NCI-H345 (cell line): Measurements from ENCODE around the gene WHRN.
A peak's percentile ranks its signal among the peaks of the same experiment; 100 is the strongest.

Experiments
- DNase-seq: peaks from one replicate; lab custom pipeline; 2025; lab: John Stamatoyannopoulos, UW

The WHRN gene

DNA sequence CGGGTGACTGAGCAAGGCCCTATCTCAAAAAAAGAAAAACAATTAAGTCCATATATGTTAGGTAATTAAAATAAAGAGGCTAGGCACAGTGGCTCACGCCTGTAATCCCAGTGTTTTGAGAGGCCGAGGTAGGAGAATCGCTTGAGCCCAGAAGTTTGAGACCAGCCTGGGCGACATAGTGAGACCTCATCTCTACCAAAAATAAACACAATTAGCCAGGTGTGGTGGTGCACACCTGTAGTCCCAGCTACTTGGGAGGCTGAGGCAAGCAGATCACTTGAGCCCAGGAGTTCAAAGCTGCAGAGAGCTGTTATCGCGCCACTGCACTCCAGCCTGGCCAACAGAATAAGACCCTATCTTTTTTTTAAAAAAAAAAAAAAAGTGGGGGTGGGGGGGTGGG lies 12.3 kb downstream of the WHRN start:
- no peak for DNase-seq

- DNase-seq = no peak
Measured at GRCh38 chr9:114491430-114492003, 13.8 kb downstream of the WHRN start.

- no peak for DNase-seq
Measured at GRCh38 chr9:114489928-114490327, 15.3 kb downstream of the WHRN start.

DNA sequence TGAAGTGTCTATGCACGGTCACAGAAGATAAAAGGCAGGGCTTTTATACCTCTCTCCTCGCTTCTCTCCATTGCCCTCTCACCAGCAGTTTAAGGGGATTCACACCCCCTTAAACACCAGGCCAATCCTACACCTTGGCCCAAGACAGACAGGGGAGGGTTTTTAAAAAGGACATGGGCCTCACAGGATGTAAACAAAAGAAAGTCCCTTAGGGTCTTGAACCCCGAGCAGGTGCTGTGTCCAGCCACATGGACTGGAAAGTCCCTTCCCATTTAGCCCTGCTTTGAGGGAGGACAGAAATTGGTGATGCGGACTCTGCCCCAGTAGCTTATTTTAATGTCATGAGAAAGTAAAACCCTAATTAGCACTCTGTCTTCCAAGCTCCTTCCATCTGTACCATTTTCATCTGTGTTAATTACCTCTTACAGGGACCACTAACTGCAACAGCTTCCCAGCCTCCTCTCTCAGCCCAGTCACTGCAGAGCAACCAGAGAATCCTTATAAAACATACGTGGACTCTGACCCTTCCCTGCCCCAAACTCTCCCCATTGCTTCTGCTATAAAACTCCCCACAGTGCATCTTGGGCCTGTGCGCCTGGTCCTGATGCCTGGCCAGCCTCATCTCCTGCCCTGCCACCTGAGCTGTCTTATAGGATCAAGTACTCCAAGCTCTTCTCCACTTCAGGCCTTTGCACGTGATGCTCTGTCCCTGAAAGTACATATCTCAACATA lies 16.7 kb downstream of the WHRN start:
- DNase-seq = no peak

DNA sequence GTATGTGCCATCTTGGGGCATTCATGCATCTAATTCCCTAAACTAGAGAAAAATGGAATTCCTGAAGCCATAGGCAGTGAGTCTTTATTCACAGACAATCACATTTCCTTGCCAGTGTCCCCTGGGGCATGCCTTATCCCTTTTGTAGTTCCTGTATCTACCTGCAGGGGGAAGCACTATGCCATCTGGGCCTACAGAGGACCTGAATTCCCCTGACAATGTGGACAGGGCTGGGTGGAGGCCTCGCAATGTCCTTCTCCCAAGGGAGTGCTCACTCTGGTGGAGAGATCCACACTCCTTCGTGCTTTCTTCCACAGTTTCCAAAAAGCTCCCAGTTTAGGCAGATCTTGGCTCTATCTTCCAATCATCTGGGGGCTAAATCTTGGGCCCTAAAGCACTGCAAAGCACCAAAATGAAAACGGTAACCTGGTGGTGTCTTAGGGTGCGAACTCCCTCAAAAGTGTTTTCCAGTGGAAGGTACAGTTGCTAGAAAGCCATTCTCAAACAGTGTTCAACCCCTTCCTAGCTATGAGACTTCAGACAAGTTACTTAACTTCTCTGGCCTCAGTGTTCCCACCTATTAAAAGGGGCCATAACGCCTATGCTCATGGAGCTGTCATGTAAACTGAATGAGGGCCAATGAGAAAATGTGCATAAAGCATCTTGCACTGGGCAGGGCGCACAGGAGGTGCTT lies 17.5 kb downstream of the WHRN start:
- peak; percentile 74 for DNase-seq

- no peak for DNase-seq
Measured at GRCh38 chr9:114486205-114486963, 18.9 kb downstream of the WHRN start.

DNA sequence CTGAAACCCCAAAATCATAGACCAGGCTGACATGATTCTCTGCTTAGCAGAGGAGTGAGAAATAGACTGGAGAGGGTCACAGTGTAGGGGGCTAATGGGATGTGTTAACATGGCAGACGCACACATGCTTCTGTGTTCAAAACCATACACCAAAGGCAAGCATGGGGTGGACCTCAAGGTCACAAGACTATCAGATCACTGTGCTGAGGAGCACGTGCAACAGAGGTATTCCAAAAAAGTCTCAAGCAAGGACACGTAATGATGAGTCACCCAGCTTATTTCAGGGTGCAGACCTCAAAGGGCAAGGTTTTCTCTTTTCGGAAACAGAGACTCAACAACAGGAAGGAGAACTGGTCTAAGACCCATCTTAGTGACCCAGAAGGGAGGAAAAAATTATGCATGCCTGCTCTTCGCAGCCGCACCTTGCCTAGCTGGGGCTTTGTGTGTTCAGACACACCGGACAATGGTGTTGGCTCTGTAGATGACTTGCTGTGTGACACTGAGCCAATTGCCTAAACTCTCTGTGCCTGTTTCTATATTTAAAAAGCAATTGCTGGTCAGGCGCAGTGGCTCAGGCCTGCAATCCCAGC lies 20.3 kb downstream of the WHRN start:
- no peak for DNase-seq

DNA sequence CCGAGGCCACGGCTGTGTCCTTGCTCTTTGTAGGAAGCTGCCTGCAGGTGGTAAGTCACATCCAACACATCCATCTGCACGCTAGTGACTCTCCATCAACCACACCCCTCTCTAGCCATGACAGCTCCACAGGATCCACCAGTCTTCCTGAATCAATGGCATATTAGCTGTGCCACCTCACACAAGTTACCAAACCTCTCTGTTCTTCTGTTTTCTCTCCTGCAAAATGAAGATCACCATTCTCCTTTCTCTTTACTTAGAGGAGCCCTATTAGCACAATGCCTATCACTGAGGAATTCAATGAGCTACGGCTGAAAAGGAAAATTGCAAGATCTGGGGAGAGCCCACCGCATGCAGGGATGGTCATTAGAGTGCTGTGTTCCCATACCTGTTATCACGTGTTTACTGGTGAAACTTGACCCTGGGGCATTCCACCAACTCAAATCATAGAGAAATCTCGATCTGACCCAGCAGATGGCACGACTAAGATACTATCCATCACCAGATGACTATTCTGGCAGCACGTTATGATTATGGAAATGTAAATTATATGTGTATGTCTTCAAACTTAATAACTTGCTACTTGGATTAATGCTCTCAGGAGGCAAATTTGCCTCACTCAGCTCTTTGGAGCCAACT lies 20.9 kb downstream of the WHRN start:
- DNase-seq = no peak

DNA sequence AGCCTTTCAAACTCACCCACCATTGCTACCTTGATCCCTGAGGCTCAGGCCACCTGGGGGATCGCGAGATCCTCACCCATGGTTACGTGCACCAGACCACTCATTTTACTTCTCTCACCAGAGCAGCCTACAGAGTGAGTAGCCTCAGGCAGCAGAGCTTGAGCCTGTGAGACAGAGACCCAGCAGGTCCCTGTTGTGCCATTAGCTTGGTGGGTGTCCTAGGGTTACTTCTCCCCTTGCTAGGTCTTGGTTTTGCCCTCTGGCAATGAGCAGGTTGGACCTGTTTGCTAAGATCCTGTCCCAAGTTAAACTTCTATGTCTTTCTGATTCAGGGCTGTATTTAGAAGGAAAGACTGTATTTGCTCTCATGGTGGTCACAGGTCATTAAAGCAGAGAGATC lies 21.8 kb downstream of the WHRN start:
- no peak for DNase-seq

DNA sequence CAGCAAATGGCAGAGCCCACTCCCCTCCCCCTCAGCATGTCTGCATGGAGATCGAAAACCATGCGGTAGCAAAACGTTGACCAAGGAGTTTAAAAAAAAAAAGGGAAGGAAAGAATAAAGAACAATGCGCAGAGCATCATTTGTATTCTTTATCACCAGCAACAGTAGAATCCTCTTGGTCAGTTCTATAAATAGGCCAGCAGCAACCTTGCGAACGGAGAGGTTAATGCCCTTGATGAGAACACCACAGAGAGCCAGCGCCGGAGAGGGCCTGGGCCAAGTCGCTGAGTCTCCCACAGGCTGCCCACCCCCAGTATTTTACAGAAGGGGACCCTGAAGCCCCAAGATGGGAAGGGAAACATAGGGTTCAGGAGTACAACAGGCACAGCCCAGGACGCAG lies 22.7 kb downstream of the WHRN start:
- no peak for DNase-seq

DNA sequence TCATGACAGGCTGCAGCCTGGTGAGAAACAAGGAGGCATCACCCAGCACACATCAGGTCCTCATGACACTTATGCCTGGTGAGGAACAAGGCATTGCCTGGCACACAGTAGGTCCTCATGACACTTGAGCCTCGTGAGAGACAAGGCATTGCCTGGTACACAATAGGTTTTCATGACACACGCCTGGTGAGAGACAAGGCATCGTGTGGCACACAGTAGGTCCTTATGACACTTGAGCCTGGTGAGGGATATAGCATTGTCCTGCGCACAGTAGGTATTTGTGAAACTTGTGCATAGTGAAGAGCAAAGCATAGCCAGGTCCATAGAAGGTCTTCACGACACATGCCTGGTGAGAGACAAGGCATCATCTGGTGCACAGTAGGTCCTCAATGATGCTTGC lies 23.5 kb downstream of the WHRN start:
- DNase-seq = no peak

- no peak for DNase-seq
Measured at GRCh38 chr9:114480746-114481435, 24.4 kb downstream of the WHRN start.

DNA sequence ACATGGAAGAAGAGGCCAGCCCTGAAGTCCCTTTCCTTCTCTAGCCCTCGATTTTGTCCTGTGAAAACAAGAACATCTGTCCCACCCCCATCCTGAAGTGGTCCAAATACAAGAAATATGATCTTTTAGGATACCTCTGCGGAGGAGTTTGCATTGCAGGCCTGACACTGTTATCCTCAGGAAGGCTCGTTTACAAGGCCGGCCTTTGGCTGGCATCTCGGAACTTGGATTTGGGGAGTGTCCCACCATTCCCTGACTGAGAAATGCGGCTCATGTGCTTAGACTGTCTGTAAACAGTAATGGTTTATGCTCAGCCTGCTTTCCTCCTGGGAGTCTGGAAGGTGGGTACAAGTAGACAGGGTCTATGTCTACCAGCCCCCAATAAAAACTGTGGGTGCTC lies 26.4 kb downstream of the WHRN start:
- DNase-seq = no peak

- DNase-seq = no peak
Measured at GRCh38 chr9:114478459-114478858, 26.8 kb downstream of the WHRN start.

DNA sequence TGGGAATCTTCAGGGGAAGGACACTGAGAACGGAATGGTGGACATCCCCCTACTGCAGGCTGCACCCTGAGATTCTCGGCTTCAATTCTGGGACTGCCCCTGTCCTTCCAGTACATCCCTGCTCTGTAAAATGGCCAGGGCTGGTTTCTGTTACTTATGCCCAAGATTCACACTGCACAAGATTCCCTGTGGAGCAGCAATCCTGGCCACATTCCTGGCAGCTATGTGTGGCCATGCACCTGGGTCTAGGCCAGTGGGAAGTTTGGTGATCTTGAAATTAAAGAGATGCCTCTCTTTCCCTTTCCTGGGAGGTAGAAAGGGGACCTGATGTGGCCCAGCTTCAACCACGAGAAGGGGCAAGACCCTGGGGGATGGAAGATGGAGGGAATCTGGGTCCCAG lies 27.6 kb downstream of the WHRN start:
- DNase-seq = no peak

DNA sequence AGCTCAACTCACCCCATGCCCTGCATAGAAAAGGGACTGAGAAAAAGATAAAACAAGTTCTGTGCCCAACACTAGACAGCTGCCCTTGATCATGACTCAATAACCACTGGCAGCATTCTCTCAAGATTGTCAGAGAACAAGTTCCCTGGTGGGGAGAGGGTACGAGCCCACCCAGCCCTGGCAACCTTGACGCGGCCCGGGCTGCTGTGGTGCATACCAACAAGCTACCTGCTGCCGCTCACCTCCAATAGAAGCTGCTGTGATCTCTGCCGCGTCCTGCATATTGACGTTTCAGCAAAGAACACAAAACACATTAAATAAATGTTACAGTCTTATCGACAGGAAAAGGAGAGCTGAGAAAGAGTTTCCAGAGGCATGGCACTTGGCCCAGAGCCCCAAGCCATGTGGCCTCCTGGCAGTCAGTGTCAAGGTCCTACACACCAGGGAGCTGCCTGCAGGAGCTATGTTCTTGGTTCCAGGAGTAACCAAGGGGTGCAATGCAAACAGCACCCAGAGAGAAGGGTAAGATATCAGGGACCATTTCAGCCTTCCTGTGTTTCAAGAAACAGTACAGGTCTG lies 28.3 kb downstream of the WHRN start:
- no peak for DNase-seq

GRCh38 chr9:114475412-114476135 lies 29.7 kb downstream of the WHRN start:
- DNase-seq = no peak

DNA sequence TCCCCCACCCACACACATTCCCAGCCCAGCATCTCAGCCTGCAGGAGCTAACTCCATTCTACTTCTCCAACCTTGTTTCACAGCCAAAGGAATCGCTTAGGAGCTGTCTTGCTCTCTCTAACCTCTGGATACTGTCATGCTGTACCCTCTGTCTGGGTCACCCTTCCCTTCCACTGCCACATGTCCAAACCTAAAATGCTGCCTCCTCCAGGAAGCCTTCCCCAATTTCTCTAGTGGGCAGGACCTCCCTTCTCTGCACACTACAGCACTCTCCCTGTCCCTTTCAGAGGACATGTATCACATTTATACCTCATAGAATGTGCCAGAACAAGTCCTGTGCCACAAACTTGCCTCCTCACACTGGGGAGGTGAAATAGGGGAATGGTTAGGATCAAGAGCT lies 30.8 kb downstream of the WHRN start:
- no peak for DNase-seq

DNA sequence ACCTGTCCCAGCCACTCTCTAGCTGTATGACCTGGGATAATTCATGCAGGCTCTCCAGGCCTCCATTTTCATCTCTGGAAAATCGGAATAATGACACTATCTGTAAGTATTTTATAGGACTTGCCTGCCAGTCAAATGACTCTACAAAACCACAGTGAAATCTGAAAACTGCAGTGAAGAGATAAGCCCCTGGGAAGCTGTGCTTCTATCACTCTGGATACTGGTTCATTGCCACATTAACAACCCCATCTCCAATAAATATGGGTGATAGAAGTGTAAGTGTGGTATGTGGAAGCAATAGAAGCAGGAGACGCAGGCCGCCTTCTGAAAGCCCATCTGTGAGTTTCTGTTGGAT lies 31.8 kb downstream of the WHRN start:
- no peak for DNase-seq

GRCh38 chr9:114472765-114473446 lies 32.4 kb downstream of the WHRN start:
- no peak for DNase-seq
